Lung microvascular endothelial cell (primary cell): ENCODE results near the gene MMP11. TPM values are rescaled to one million over a fixed set of nuclear protein-coding genes. Genes with fewer than 3 reads are reported as not detected.
"Not testable (repeated sequence)": the region's sequence is repeated elsewhere in the genome, so short reads cannot be mapped to it uniquely, and the experiment has no call there.

Experiments
- DNase-seq, 2 donors: peaks; one replicate each; pipeline versions ENCODE4 v3.0.0 to v3.0.0-alpha.2; 2010; ENCODE audit warnings: low read depth in 2 of 2
- total RNA-seq: library from RNA; depleted of rRNA; stranded (reverse); fragments of >200 nt; gene quantifications from 2 replicates; pipeline ENCODE4 v1.2.1, GENCODE V29; 2014

Gene MMP11
- total RNA-seq = 3.4 and 5.0 TPM in 2 replicates

DNA sequence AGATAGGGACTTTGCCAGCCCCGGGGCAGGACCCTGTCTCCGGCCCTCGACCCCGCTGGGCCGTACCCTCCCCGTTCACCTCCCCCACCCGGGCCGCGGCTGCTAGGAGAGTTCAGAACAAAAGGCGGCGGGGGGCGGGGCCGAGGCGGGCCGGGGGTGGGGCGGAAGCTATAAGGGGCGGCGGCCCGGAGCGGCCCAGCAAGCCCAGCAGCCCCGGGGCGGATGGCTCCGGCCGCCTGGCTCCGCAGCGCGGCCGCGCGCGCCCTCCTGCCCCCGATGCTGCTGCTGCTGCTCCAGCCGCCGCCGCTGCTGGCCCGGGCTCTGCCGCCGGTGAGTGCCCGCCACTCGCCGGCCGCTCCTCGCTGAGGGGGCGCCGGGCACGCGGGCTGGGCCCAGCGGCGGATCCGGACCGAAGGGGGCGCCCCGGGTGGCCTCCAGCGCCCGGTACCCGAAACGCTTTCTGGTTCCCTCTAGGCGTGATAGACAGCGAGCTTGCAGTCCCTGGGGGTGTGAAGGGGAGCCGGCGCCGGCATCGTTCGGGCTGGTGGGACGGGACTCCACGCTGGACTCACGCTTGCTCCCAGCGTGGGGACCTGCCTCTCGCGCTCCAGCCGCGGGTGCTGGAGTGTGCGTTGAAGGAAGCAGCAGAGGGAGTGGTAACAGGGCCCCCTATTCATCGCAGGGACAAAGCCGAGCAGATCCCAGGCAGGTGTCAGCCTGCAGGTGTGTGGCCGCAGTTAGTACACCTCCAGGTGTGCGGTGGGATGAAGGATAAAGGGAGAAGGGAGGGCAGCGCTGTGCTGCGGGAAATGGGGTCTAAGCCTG lies at the start of gene MMP11:
MMP11 (plus strand) TSS at position 201 of the 825 bp plus-strand sequence; CDS start at position 223, 22 bp downstream.
- DNase-seq = peak in 1 of 2 donors; percentile 48

DNA sequence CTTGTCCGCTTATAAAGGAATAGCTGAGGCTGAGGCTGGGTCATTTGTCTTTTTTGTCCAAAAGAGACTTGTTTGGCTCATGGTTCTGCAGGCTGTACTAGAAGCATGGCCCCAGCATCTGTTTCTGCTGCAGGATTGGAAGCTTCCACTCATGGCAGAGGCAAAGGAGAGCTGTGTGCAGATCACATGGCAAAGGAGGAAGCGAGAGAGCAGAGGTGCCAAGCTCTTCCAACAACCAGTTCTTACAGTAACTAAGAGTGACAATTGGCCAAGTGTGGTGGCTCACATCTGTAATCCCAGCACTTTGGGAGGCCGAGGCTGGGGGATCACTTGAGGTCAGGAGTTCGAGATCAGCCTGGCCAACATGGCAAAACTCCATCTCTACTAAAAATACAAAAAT lies 44.5 kb upstream of the MMP11 start:
- not testable (repeated sequence) for DNase-seq

- DNase-seq = no peak
Observed at GRCh38 chr22:23737696-23738095, 35.0 kb upstream of the MMP11 start.

- DNase-seq = no peak
Observed at GRCh38 chr22:23742505-23743264, 30.0 kb upstream of the MMP11 start.

DNA sequence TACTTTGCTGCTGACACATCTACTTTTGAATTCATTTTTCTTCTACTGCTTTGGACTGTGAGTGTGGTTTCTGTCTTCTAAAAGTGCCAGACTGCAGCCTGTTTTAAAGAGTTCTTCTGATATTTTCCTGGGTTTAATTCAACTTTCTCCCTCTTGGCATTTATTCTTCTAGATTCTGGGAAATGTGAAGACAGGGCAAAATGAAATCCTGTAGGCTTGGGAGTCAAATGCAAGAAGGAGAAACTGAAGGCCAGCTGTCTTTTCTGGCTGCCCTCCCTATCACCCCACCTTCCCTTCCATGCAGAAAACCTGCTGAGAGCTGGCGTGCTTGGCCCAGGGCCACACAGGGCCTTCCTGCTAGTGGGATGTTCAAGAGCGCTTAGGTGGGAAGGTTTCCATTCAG lies 29.3 kb upstream of the MMP11 start:
- no peak for DNase-seq

GRCh38 chr22:23744001-23744400 lies 28.6 kb upstream of the MMP11 start:
- DNase-seq = no peak

- no peak for DNase-seq
Observed at GRCh38 chr22:23744485-23744884, 28.2 kb upstream of the MMP11 start.

- DNase-seq = no peak
Observed at GRCh38 chr22:23745791-23746190, 26.9 kb upstream of the MMP11 start.

GRCh38 chr22:23749841-23750301 lies 22.8 kb upstream of the MMP11 start:
- DNase-seq = no peak

GRCh38 chr22:23750367-23750713 lies 22.3 kb upstream of the MMP11 start:
- DNase-seq = no peak

GRCh38 chr22:23750714-23751440 lies 21.8 kb upstream of the MMP11 start, which contains the start of gene ZNF70:
Gene ZNF70, minus strand, starts transcription at chr22:23751112. Its CDS starts 5,972 bp downstream, at chr22:23745140.
- DNase-seq = peak; percentile 78 to 82

- no peak for DNase-seq
Observed at GRCh38 chr22:23751441-23751996, 21.1 kb upstream of the MMP11 start.

DNA sequence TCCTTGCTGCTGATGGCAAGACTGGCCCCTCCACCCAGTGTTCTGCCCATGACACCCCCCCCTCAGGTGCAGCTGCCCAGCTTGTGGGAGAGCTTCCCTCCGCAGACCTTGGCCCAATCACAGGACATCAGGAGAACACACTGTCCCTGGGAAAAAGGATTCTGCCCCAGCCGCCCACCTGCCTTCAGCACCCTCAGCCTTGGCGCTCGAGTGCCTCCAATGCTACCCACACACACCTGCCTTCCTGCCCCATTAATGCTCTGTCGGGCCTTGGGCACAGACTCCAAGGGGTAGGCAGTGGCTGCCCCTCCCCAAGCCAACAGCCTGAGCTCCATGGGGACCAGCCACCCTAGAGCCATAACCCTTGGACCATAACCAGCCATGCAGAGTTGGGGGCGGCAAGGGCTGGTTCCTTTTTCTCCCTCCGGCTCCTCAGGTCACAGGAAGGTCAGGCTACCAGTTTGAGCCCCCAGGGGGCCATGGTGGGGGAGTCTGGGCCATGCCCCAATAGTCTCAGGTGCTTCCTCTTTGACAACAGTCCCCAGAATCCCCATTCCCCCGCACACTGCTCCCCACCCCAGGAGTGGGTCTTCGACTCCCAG lies 20.5 kb upstream of the MMP11 start:
- DNase-seq = no peak

DNA sequence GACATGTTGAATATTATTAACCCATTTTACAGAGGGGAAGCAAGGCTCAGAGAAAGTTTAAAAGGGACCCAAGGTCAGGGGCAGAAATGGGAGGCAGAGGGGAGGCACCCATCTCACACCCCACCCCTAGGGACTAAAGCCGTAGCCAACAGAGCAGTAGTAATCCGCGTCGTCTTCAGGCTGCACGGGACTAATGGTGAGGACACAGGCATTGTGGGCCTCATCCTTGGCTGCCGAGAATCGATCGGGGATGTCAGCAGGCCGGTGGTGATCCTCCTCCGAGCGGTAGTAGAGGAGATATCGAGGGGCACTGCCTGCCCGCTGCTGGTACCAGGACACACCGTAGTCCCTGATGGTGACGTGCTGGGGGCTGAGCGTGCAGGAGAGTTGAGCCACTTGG lies 19.9 kb upstream of the MMP11 start:
- no peak for DNase-seq

DNA sequence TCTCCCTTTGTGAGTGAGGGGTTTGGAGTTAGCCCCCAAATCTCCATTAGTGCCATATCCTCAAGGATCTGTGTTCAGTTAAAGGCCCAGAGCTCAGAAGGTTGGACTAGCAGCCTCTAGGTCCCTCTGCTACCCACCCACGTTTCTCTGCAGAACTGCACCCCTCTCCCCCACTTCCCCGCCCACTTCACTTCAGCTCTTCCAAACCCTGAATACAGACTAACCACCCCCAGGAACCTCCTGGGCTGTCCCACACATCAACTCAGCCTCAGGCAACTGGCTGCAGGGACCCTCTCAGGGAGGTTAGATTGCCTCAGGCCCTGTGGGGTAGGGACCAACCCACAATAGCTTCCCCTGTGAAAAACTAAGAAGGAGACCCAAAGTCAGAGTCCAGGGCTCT lies 19.3 kb upstream of the MMP11 start:
- no peak for DNase-seq

DNA sequence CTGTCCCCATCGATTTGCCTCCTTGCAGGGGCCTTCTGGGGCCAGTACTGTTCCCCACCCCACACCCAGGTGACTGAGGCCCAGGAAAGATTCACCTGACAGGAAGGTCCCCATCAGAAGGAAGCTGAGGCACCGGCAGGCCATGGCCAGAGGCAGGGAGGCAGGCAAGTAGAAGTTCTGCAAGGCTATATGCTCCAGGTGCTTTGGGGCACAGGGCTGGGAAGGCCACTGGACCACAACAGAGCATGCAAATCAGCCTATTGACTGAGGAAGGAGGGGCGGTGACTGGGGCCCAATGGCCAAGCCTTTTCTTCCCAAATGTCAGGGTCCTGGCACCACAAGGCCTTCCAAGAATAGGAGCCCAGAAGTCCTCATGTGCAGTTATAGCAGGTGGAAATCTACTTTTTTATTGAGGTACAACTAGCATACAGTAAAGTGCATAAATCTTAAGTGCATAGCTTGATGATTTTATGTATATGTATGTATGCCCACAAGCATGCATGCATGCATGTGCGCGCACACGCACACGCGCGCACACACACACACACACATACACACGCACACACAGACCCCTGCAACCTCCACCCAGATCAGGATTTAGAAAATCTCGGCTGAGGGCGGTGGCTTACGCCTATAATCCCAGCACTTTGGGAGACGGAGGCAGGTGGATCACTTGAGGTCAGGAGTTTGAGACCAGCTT lies 18.3 kb upstream of the MMP11 start, which contains the start of gene VPREB3:
VPREB3 (minus strand) TSS at position 206 of the 700 bp plus-strand sequence; CDS start at position 144, 62 bp downstream.
- DNase-seq = no peak

- DNase-seq = peak; percentile 24 to 91
Observed at GRCh38 chr22:23754980-23755636, 17.5 kb upstream of the MMP11 start.

GRCh38 chr22:23755711-23756110 lies 16.9 kb upstream of the MMP11 start:
- DNase-seq = no peak

DNA sequence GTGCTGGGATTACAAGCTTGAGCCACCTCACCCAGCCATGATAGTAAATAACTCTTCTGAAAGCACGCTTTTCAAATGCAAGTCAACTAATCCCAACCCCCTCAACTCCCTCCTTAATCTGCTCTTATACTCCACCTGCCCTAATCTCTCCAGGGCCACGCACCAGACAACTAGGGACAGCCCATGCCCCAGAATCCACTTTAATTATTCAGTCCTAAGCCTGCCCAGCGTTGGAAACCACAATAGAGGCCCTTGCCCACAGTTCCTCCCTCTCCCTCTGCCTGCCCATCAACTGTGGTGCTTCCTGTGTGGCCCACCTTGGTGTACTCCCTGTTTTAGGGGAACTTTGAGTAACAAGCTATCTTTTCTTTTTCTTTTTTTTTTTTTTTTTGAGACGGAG lies 15.8 kb upstream of the MMP11 start:
- DNase-seq = no peak

GRCh38 chr22:23759566-23759965 lies 13.1 kb upstream of the MMP11 start:
- no peak for DNase-seq
